HG03064 (cell line): ENCODE data around the gene CCL3.
"Not testable (repeated sequence)": the region's sequence is repeated elsewhere in the genome, so short reads cannot be mapped to it uniquely, and the experiment has no call there.

ENCODE experiments used
- ATAC-seq: cut with Tn5 transposase; IDR thresholded peaks from one replicate; pipeline ENCODE4 v1.9.1; 2021; ENCODE audit warnings: low read depth; ENCODE audit not compliant: unreplicated experiment

The CCL3 gene

DNA sequence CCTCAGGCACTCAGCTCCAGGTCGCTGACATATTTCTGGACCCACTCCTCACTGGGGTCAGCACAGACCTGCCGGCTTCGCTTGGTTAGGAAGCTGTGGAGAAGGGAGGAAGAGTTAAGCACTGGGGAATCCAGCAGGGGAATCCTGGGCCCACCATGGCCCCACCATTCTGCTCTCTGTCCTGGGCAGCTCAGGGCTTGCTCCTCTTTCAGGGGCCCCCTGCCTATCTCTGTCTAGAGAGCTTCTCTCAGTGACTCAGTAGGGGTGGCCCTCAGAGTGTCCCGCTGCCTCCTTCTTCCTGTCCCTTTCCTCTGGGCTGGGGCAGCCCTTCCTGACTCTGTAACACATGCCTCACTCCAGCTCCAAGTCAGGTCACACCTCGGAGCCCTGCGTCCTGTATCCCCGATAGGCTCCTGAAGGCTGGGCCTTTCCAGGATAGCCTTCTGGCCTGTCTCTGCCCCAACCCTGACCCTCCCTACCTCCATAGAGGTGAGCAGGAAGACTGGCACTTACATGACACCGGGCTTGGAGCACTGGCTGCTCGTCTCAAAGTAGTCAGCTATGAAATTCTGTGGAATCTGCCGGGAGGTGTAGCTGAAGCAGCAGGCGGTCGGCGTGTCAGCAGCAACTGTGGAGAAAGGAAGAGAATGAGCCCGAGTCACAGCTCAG, 1.1 kb downstream of the CCL3 start:
- ATAC-seq = no peak

- ATAC-seq = not testable (repeated sequence)
Observed at GRCh38 chr17:36087897-36088572, 1.9 kb downstream of the CCL3 start.

- not testable (repeated sequence) for ATAC-seq
Observed at GRCh38 chr17:36087471-36087870, 2.5 kb downstream of the CCL3 start.

DNA sequence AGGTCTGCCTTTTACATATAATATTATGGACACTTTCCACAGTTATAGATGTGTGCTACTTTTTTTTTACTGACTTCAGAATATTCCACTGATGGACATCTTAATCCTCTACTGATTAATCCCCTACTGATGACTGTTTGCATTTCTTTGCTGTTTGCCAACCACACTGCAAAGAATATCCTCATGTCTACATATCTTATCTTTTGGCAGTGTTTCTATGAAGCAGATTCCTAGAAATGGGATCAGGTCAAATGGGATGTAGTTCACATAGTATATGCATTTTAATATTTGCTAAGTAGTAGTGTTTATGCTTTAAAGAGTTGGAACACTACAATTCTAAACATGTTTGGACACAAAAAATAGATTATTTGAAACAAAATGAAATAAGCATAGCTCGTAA, 3.2 kb downstream of the CCL3 start:
- no peak for ATAC-seq

DNA sequence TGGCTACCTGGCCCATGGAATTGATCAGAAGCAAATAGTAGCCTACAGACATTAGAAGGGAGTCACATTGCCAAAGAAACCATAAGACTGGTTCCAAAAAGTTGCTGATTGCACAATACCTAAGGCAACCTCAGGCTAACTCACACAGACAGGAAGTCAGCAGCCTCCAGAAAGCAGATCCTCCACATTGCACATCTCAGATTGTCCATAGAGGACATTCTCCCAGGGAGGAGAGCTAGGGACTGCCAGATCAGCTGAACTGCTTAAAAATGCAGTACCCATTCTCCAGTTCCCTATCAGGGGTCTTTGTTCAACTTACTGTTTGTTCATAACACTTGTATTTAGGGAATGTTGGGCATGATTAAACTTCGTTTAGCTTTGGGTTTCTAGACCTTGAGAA, 4.2 kb downstream of the CCL3 start:
- ATAC-seq = no peak

GRCh38 chr17:36083691-36084090, 6.3 kb downstream of the CCL3 start:
- not testable (repeated sequence) for ATAC-seq

- peak; percentile 43 for ATAC-seq
Observed at GRCh38 chr17:36082482-36083120, 7.3 kb downstream of the CCL3 start.

- ATAC-seq = peak; percentile 39
Observed at GRCh38 chr17:36081681-36082471, 8.1 kb downstream of the CCL3 start.

DNA sequence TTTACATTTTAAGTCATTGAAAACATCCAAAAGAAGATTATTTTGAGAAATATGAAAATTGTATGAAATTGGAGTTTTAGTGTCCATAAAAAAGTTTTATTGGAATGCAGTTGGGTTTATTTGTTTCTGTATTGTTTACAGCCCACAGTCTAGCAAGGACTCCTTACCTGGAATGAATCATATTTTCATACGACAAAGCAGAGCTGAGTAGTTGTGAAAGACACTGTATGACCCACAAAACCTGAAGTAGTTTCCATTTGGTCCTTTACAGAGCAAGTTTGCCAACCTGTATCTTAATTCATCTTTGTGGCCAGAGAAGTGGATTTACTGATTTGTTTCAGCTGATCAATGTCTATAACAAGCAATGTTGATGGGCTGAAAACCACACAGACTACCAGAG, 15.6 kb downstream of the CCL3 start:
- ATAC-seq = no peak

- no peak for ATAC-seq
Observed at GRCh38 chr17:36072431-36073121, 17.4 kb downstream of the CCL3 start.

- no peak for ATAC-seq
Observed at GRCh38 chr17:36071751-36072150, 18.2 kb downstream of the CCL3 start.

- no peak for ATAC-seq
Observed at GRCh38 chr17:36070427-36070826, 19.5 kb downstream of the CCL3 start.

DNA sequence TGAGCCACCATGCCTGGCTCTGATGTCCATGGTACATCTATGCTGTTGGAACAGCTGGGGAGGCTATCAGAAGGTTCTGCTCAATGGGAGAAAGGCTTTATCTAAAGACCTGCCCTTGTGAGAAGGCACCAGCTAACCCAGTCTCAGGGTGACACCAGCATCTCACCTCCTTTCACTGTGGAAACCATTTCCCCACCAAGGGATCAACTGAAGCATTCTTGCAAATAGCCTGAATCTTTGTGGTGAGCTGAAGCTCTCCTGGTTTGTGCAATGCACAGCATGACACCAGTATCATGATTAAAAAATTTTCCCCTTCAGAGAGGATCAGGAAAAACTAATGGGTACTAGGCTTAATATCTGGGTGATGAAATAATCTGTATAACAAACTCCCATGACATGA, 20.8 kb downstream of the CCL3 start:
- no peak for ATAC-seq

DNA sequence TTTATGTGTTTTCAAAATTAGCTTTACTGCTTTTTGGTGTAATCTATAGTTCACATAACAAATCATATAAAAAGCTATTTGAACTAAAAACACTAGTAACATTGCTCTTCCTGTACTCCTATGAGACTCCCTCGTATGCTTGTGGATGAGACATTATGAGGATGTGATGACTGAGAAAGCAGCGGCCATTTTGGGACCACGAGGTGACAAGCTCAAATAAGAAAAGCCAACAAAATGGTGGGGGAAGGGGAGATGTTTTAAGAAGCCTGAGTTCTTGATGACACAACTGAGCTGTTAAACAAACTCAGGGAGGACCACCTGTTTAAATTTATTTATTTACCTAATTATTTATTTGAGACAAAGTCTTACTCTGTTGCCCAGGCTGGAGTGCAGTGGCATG, 21.4 kb downstream of the CCL3 start:
- no peak for ATAC-seq

GRCh38 chr17:36066365-36066985, 23.5 kb downstream of the CCL3 start:
- ATAC-seq = no peak

DNA sequence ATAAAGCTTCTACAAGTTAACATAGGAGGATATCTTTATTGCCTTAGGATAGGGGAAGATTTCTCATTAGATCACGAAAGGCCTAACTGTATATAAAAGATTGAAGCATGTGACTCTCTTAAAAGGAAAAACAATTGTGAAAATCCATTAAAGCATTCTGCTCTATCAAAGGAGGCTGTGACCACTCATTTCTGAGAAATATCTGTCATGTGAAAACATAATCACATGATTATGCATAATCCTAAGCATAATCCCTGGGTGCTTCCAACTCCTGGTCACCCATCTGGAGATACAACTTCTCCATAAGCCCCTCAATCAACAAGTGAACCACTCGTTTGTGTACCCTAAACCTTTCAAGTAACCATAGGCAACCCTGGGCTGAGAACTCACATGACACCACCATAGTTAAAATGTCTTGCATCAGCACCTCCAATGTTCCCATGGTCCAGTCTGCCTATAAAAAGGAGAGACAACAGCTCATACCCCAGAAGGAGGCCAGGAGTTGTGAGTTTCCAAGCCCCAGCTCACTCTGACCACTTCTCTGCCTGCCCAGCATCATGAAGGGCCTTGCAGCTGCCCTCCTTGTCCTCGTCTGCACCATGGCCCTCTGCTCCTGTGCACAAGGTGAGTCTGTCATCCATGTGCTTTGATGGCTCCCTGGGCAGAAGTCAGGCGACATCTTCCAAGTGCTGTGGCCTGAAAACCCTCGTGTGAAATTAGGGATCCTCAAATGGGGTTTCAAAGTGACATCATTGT, 26.0 kb downstream of the CCL3 start, which contains the start of gene CCL18:
Gene CCL18, plus strand, starts transcription at position 487 of the 756 bp plus-strand sequence. Its CDS starts 71 bp downstream, at position 558.
- no peak for ATAC-seq

GRCh38 chr17:36060816-36061215, 29.1 kb downstream of the CCL3 start:
- no peak for ATAC-seq

GRCh38 chr17:36059406-36059805, 30.5 kb downstream of the CCL3 start:
- ATAC-seq = no peak

DNA sequence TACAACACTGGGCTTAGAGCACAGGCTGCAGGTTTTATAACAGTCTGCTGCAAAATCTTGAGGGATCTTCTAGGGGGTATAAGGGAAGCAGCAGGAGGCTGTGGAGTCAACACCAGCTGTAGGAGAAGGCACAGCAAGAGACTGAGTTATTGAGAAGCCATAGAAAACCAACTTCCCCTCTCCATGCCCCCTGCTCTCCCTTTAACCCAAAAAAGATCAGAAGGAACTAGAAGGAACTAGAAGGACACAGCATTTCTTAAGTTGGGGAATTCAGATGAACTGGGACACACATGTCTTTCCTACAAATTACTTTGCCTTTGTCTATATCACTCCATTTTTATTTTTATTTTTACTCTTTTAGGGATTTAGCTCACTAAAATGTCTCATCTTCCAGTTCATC, 32.0 kb downstream of the CCL3 start:
- no peak for ATAC-seq
